ENCODE data around the gene MSMB.

The MSMB gene

DNA sequence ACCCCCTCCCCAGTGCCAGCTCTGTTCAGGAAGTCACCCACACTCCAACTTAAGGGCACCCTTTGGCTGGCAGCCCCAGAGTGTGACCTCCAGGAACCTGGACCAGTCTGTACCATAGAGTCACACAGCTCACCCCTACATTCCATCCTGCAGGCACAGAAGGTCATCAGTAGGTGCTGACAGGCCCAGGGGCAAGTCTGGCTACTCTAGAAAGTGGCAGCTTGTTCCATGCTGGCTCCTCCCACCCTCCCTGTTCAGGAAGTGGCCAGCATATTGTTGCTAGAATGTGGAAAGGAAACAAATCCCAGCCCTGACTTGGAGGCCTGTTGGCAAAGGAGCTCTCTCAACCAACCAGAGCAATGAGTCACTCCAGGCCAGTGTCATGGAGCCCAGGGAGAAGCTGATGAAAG is 12.5 kb downstream of the MSMB start:
- H3K4me3 ChIP-seq (ENCODE audit: insufficient read depth, low read length, poor library complexity, severe bottlenecking): no peak overlapping the region
- H3K27ac ChIP-seq (ENCODE audit: low read depth, low read length): no peak overlapping the region
- H3K79me2 ChIP-seq (ENCODE audit: insufficient read depth, low read length): peaks cover 17% of the 10 kb centered on the region
- H2AFZ ChIP-seq (ENCODE audit: low read depth, low read length, severe bottlenecking): peak overlapping the region; percentile 51
- H3F3A ChIP-seq (ENCODE audit: insufficient read depth): peaks cover 10% of the 10 kb centered on the region; the same call in 1 of the 2 replicates
- no peaks in the 10 kb centered on the region for H3K9me2 ChIP-seq (replicated peaks; ENCODE audit: insufficient read depth, low read length)
- no peaks in the 10 kb centered on the region for H3K27me3 ChIP-seq (ENCODE audit: low read length)
- no peak for TF ChIP-seq EZH2phosphoT487 (conservative IDR thresholded peaks at IDR 0.05; ENCODE audit: low read length)
- no peak for TF ChIP-seq CTCF (IDR thresholded peaks at IDR 0.05; ENCODE audit: insufficient read depth, low read length, poor library complexity, severe bottlenecking)
- H3K9ac ChIP-seq (ENCODE audit: low read length): no peak overlapping the region
- no peaks in the 10 kb centered on the region for H3K9me3 ChIP-seq (ENCODE audit: insufficient read depth, low read length)
- H4K20me1 ChIP-seq (ENCODE audit: low read depth, low read length): peaks cover 4% of the 10 kb centered on the region
- H3K4me2 ChIP-seq (ENCODE audit: low read depth, low read length, poor library complexity, severe bottlenecking): no peak overlapping the region
- H3K36me3 ChIP-seq (ENCODE audit: low read length): no peaks in the 10 kb centered on the region

GRCh38 chr10:46031648-46032532 is 14.2 kb downstream of the MSMB start:
- Histone ChIP-seq H3F3A (ENCODE audit: insufficient read depth) (peaks cover 10% of the 10 kb centered on the region; the same call in 1 of the 2 replicates), H4K20me1 (ENCODE audit: low read depth, low read length) (peaks cover 17% of the 10 kb centered on the region), H3K36me3 (ENCODE audit: low read length) (no peaks in the 10 kb centered on the region), H3K79me2 (ENCODE audit: insufficient read depth, low read length) (peaks cover 34% of the 10 kb centered on the region), H3K9me2 (replicated peaks; ENCODE audit: insufficient read depth, low read length) (no peaks in the 10 kb centered on the region), H3K27me3 (ENCODE audit: low read length) (no peaks in the 10 kb centered on the region), H3K4me3 (ENCODE audit: insufficient read depth, low read length, poor library complexity, severe bottlenecking) (no peak overlapping the region), H3K9me3 (ENCODE audit: insufficient read depth, low read length) (no peaks in the 10 kb centered on the region), H2AFZ (ENCODE audit: low read depth, low read length, severe bottlenecking) (peak overlapping the region; percentile 52), H3K9ac (ENCODE audit: low read length) (no peak overlapping the region), H3K27ac (ENCODE audit: low read depth, low read length) (no peak overlapping the region), H3K4me2 (ENCODE audit: low read depth, low read length, poor library complexity, severe bottlenecking) (no peak overlapping the region)
- no peak for TF ChIP-seq EZH2phosphoT487 (conservative IDR thresholded peaks at IDR 0.05; ENCODE audit: low read length)
- TF ChIP-seq CTCF (IDR thresholded peaks at IDR 0.05; ENCODE audit: insufficient read depth, low read length, poor library complexity, severe bottlenecking): no peak

DNA sequence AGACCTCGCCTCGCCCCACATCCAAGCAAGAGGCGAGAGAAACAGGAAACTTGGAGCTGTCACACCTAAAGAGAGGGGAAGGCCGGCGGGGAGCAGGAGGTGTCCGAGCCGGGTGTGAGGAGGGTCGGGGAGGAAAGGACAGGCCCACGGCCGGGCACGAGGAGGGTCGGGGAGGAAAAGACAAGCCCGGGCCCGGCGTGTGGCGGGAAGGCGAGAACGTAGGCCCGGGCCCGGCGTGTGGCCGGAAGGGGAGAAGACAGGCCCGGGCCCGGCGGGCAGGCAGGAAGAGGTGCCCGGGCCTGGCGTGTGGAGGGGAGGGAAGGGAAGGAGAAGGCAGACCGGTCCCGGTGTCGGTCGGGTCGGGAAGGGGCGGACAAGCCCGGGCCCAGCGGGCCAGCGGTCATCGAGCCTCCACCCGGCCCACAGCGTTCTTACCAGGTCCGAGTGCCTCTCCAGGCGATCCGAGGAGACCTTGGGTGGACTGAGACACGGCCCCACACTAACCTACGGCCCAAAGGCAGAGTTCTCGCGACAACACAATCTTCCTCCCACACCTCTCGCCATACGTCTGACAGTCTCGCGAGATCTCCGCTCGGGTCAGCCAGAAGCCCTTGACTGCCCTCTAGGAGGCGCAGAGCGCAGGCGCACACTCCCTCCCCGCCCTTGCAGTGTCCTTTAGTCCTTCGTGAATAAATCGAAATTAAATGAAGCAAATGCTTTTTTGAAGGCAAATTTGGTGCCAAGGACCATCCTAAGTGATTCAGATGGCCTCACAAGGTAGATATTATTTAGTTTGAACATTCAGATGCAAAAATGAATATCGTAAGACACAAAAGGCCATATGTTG is 15.8 kb downstream of the MSMB start, which contains the start of gene NCOA4:
Gene NCOA4, minus strand, starts transcription at position 533 of the 847 bp plus-strand sequence. CDS start 13,943 bp downstream, outside the sequence.
- Histone ChIP-seq H4K20me1 (ENCODE audit: low read depth, low read length) (peaks cover 32% of the 10 kb centered on the region), H3K36me3 (ENCODE audit: low read length) (no peaks in the 10 kb centered on the region), H3K9me3 (ENCODE audit: insufficient read depth, low read length) (no peaks in the 10 kb centered on the region), H3K4me3 (ENCODE audit: insufficient read depth, low read length, poor library complexity, severe bottlenecking) (peak within 1 kb of the TSS; percentile 80), H2AFZ (ENCODE audit: low read depth, low read length, severe bottlenecking) (peak within 1 kb of the TSS; percentile 99), H3K9me2 (replicated peaks; ENCODE audit: insufficient read depth, low read length) (no peaks in the 10 kb centered on the region), H3K79me2 (ENCODE audit: insufficient read depth, low read length) (peaks cover 50% of the 10 kb centered on the region), H3K4me2 (ENCODE audit: low read depth, low read length, poor library complexity, severe bottlenecking) (peak within 1 kb of the TSS; percentile 86), H3K9ac (ENCODE audit: low read length) (peak within 1 kb of the TSS; percentile 82), H3K27ac (ENCODE audit: low read depth, low read length) (peak within 1 kb of the TSS; percentile 30), H3F3A (ENCODE audit: insufficient read depth) (peaks cover 10% of the 10 kb centered on the region; the same call in 1 of the 2 replicates), H3K27me3 (ENCODE audit: low read length) (no peaks in the 10 kb centered on the region)
- TF ChIP-seq CTCF (IDR thresholded peaks at IDR 0.05; ENCODE audit: insufficient read depth, low read length, poor library complexity, severe bottlenecking): peak; percentile 54
- no peak for TF ChIP-seq EZH2phosphoT487 (conservative IDR thresholded peaks at IDR 0.05; ENCODE audit: low read length)

All from SU-DHL-6 (cell line).